Measurements from ENCODE around the gene TRAPPC6A.

TRAPPC6A gene, protein sequence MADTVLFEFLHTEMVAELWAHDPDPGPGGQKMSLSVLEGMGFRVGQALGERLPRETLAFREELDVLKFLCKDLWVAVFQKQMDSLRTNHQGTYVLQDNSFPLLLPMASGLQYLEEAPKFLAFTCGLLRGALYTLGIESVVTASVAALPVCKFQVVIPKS

DNA sequence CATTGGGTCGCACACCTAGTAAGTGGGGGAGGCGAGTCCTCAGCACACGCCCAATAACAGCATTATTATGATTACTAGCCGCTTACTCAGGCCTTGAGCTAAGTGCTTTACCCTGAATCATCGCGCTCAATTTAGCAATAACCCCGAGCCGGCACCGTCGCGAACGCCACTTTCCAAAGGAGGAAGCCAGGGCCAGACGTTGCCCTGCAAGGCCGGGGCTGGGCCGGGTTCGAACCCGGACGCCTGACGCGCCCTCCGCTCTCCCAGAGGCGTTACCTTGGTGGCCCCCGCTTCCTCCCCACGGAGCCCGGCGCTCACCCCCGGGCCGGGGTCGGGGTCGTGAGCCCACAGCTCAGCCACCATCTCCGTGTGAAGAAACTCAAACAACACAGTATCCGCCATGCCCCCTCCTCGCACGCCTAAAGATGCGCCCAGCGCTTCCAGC is at the start of gene TRAPPC6A:
Gene TRAPPC6A, minus strand, starts transcription at position 421 of the 445 bp plus-strand sequence. Its CDS starts 19 bp downstream, at position 402.
- DNase-seq (ENCODE audit: low read depth in 2 of 3, low spot score in 2 of 3): no peak

DNA sequence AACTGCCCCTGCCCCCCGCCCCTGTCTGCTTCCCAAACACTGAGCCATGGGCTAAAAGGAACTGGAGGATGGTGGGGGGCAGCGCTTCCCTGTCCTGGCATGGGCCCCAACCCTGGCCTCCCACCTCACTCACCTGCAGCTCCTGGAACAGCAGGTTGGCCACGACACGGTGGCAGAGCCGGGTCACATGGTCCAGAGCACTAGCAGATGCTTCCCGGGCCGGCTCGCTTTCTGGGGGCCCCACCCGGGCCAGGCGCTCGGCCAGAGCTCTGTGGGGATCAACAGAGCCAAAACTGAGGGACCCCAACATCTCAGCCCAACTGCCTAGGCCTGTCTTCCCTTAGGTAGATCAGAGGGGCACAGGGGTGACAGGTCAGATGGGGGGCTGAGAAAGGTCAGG is 46.6 kb upstream of the TRAPPC6A start:
- no peak for DNase-seq (ENCODE audit: low read depth in 2 of 3, low spot score in 2 of 3)

DNA sequence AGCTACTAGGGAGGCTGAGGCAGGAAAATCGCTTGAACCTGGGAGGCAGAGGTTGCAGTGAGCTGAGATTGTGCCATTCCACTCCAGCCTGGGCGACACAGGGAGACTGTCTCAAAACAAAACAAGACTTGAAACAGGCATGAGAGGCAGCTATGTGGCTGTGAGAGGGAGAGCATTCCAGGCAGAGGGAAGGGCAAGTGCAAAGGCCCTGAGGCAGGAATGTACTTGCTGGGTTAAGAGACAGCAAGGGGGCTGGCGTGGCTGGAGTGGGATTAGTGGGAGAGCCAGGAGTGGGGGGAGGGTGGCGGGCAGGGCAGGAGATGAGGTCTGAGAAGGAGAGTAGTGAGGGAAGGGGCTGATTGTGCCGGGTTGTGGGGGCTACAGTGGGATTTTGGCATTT is 45.8 kb upstream of the TRAPPC6A start:
- no peak for DNase-seq (ENCODE audit: low read depth in 2 of 3, low spot score in 2 of 3)

DNA sequence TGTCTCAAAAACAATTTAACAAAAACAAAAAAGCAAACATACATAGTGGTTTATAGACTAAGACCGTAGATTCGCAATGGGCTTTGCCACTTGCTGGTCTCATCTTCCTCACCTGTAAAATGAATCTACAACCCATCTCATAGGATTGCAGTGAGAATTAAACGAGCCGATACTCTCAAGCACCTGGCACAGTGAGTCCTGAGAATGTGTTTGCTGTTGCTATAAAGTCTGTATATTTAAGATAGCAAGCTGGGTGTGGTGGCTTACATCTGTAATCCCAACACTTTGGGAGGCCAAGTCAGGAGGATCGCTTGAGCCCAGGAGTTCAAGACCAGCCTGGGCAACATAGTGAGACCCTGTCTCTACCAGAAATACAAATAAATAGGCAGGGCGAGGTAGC is 44.7 kb upstream of the TRAPPC6A start:
- DNase-seq (ENCODE audit: low read depth in 2 of 3, low spot score in 2 of 3): no peak

DNA sequence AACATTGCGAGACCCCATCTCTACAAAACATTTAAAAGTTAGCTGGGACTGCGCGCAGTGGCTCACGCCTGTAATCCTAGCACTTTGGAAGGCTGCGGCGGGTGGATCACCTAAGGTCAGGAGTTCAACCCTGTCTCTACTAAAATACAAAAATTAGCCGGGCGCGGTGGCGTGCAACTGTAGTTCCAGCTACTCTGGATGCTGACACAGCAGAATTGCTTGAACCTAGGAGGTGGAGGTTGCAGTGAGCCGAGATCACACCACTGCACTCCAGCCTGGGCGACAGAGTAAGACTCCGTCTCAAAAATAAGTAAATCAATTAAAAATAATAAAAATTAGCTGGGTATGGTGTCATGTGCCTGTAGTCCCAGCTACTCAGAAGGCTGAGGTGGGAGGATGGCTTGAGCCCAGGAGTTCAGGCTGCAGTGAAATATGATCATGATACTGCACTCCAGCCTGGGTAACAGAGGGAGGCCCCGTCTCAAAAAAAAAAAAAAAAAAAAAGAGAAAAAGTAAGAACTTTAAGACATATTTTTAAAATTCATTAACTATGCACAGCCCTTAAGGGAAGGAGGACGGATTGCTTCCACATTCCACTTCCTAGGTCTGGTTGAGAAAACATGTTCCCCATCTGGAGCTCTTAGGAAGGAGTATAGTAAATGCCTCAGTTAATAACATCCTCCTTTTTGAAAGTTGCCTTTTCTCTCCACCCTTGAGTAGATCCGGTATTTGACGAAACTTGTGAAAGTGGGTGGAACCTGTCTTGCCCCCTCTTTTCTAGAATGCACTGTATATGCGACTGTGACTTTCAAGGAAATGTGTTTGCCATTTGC is 41.1 kb upstream of the TRAPPC6A start:
- no peak for DNase-seq (ENCODE audit: low read depth in 2 of 3, low spot score in 2 of 3)

DNA sequence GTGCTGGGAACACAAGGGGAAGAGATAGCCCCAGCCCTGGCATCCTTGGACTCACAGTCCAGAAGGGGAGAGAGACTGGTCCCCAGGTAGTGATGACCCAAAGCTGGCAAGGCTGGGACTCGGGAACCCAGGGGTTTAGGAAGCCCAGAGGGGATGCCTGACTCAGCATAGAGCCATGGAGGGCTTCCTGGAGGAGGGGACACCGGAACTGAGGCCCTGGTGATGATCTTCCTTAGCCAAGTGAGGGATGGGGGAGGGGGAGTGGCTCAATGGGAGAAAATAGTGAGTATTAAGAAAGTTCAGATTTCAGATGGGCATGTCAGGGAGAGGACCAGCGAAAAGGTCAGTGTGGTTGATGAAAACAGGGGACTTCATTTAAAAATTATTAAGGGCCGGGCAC is 40.4 kb upstream of the TRAPPC6A start:
- no peak for DNase-seq (ENCODE audit: low read depth in 2 of 3, low spot score in 2 of 3)

DNA sequence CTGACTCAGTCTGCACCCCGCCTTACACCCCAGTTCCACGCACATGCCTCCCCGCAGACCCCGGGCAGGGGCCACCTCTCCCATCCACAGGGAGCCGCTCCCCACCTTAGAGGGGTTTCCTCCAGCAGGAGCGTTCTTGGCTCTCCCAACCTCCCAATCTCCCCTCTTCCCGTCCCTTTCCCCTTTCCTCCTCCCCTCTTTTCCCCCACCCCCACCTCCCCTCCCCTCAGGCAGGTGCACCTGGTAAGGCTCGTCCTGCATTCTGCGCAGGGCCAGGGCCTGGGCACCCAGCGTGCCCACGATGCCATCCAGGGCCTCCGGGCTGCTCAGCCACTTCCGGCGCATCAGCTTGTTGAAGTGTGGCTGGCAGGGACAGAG is 39.9 kb upstream of the TRAPPC6A start:
- no peak for DNase-seq (ENCODE audit: low read depth in 2 of 3, low spot score in 2 of 3)

DNA sequence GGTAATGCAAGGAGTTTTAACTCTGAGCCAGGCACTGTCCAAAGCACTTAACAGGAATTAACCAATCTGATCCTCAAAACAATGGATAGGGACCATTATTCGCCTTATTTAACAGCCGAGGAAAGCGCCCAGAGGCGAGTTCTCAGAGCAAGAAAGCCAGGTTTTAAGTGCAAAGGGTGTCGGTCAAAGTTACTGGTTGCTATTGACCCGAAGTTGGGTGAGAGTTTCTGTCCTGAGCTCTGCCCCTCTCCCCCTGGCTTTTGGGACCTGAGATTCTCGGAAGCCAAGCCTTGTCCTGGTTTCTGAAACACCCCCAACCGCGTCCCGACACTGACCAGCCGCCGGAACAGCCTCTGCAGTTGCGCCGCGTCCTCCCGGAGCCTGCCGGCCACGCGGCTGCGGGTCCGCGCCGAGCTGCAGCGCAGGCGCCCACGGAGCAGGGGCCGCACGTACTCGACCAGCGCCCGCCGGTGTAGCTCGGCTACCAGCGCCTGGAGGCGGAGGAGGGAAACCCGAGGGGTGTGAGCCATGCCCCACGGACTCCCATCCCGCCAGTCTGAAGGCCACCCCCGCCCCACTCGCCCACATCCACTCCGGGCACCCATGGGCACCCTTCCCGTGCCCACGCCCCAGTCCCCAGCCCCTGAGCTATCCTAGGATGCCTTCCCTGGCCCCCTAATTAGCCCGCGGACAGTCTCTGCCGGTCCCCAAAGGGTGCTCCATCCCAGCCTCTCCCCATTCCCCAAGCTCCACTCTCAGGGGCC is 39.3 kb upstream of the TRAPPC6A start:
- no peak for DNase-seq (ENCODE audit: low read depth in 2 of 3, low spot score in 2 of 3)

DNA sequence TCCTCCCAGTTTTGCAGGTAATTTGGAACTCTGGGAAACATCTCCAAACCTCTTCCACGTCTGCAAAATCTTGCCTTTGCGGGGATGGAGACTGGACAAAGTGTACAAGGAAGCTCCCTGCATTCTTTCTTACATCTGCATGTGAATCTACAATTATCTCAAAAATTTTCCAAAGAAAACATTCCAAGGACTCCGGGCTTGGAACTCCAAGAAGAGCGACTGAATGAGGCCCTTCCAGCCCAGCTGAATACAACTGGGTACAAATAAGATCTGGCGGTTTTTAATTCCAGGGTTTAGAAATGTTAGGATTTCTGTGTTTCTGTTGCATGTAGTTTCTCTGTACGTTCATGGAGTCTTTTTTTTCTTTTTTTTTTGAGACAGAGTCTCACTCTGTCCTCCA is 38.6 kb upstream of the TRAPPC6A start:
- DNase-seq (ENCODE audit: low read depth in 2 of 3, low spot score in 2 of 3): no peak

DNA sequence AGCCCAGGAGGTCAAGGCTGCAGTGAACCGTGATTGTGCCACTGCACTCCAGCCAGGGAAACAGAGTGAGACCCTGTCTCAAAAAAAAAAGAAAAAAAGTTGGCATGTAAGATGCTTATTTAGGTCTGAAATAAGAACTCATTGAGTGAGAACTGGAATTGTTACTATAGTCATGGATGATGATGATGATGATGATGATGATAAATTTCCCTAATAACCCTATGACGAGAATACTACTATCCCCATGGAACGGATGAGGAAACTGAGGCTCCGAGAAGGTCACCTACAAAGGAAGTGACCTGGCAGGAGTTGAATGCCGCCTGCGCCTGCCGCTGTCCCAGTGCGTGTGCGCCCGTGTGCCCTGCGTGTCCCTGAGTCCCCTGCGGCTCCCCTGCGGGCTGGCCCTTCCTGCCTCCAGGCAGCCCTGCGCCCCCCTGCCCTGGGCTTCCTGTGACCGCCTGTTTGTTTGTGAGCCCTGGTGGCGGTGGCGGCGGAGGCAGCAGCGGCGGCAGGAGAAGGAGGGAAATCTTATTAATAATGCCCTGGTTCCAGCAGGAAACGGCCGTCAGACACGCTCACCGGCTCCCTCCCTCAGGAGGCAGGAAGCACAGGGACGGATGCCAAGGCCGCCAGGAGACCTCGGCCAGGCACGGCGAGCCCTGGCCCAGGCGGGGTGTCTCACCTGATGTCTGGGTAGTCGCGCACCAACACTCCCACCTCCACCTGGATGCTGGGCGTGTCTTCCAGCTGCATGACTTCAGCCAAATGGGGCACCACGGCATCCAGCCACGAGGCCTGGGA is 37.6 kb upstream of the TRAPPC6A start:
- DNase-seq (ENCODE audit: low read depth in 2 of 3, low spot score in 2 of 3): no peak

DNA sequence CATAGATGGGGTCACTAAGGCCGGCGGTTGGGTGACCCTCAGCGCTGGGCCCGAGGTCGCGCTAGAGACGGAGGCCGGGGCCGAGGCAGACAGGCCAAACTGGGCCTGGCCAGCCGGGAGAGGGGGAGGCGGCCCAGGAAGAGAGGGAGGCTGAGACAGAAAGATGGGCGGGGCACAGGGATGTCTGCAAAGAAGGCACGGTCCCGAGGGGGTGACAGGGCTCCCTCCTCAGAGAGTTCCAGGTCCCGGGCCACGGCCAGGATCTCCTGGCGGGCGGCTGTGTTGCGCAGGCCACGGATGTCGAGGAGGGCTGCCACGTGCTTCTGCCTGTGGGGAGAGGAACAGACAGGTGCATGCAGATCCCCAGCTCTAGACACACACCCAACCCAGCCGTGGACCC is 35.0 kb upstream of the TRAPPC6A start:
- no peak for DNase-seq (ENCODE audit: low read depth in 2 of 3, low spot score in 2 of 3)

DNA sequence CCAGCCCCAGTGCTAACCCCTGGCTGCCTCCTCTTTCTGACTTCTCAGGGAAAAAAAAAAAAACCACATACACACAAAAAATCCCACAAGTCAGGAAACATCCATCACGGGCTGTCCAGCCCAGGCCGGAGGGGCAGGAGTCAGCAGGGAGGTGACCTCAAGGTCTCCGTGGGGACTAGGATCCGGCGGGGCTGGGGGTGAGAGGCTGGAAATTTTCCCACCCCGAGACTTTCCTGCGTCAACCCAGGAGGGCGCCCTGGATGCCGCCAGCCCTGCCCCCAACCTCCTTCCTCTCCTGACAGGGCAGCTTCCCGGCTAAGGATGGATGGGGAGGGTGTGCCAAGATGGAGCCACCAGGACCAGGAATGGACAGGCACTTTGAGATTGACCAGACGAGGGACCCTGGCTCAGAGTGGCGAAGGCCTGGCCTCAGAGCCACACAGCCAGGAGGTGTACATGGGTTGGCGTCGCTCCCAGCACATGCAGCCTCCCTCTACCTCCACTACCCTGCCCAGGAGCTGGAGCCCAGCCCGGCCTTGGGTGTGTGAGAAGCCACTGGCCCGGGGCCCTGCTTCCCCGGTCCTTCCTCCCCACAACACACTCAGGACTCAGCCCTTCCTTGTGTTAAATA is 33.8 kb upstream of the TRAPPC6A start:
- DNase-seq (ENCODE audit: low read depth in 2 of 3, low spot score in 2 of 3): no peak

DNA sequence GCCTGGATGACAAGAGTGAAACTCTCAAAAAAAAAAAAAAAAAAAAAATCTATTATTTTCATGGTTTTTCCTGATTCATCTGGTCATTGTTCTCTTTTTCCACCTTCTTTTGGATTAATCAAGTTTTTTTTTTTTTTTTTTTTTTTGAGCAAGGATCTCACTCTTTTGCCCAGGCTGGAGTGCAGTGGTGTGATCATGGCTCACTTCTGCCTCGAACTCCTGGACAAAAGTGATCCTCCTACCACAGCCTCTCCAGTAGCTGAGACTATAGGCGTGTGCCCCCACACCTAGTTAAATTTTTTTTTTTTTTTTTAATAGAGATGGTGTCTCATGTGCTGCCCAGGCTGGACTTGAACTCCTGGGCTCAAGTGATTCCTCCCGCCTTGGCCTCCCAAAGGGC is 28.3 kb upstream of the TRAPPC6A start:
- no peak for DNase-seq (ENCODE audit: low read depth in 2 of 3, low spot score in 2 of 3)

DNA sequence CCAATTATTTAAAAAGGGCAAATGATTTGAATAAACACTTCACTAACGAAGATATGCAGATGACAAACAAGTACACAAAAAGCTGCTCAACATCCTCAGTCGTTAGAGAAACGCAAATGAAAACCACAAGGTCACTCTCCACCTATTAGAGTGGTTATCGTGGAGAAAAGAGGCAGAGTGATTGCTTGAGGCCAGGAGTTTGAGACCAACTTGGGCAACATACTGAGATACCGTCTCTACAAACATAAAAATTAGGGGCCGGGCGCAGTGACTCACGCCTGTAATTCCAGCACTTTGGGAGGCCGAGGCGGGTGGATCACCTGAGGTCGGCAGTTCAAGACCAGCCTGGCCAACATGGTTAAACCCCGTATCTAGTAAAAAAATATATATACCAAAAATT is 27.8 kb upstream of the TRAPPC6A start:
- DNase-seq (ENCODE audit: low read depth in 2 of 3, low spot score in 2 of 3): no peak

DNA sequence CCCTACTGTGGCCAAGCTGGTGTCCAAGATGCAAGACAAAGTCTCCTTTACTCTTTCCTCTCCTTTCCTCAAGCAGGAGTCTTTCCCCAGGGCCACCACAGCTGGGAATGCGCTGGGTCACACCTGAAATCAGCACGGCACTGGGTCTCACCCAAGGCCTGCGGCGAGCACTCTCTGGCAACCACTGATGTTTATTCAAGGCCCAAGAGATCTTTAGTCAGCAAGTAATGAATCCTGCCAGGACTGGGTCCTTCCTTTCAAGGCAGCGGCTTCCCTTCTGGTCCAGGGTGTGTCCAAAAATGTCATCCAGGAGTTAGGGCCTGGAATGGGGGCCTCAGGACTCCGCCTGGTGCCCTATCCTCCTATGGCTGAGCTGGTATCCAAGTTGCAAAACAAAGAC is 24.6 kb upstream of the TRAPPC6A start:
- DNase-seq (ENCODE audit: low read depth in 2 of 3, low spot score in 2 of 3): no peak

DNA sequence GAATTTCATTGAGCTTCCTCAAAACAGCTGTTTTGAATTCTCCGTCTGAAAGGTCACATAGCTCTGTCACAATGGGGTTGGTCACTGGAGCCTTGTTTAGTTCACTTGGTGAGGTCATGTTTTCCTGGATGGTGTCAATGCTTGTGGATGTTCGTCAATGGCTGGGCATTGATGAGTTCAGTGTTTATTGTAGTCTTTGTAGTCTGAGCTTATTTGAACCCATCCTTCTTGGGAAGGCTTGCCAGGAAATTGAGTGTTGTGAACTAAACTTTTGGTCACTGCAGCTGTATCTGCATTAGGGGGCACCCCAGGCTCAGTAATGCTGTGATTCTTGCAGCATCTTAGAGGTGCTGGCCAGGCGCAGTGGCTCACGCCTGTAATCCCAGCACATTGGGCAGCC is 22.5 kb upstream of the TRAPPC6A start:
- no peak for DNase-seq (ENCODE audit: low read depth in 2 of 3, low spot score in 2 of 3)

DNA sequence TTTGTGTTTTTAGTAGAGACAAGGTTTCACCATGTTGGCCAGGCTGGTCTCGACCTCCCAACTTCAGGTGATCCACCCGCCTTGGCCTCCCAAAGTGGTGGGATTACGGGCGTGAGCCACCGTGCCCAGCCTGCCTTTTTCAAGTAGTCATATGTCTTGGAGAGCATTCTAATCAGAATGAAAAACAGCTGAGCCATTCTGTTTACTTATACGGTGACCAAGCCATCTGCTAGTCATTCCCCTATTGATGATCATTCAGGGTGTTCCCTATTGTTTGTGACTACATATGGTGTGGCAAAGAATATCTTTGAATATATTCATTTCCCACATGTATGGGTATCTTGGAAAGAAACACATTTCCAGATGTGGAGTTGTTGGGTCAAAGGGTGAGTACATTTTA is 17.7 kb upstream of the TRAPPC6A start:
- no peak for DNase-seq (ENCODE audit: low read depth in 2 of 3, low spot score in 2 of 3)

DNA sequence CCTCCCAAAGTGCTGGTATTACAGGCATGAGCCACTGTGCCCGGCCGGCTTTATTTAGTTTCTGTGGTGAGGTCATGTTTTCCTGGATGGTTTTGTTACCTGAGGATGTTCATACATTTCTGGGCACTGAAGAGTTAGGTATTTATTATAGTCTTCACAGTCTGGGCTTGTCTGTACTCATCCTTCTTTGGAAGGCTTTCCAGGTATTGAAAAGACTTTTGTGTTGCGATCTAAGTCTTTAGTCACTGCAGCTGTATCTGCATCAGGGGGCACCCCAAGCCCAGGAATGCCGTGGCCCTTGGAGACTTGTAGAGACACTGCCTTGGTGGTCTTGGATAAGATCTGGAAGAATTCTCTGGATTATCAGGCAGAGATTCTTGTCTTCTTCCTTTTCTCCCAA is 13.3 kb upstream of the TRAPPC6A start:
- DNase-seq (ENCODE audit: low read depth in 2 of 3, low spot score in 2 of 3): no peak

DNA sequence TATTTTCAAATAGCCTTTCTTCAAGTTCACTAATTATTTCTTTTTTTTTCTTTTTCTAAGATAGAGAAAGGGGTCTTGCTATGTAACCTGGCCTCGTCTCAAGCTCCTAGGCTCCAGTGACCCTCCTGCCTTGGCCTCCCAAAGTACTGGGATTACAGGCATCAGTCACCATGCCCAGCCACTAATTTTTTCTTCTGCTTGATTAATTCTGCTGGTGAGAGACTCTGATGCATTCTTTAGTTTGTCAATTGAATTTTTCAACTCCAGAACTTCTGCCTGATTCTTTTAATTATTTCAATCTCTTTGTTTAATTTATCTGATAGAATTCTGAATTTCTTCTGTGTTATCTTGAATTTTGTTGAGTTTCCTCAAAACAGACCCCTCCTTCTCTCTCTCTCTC is 11.9 kb upstream of the TRAPPC6A start:
- no peak for DNase-seq (ENCODE audit: low read depth in 2 of 3, low spot score in 2 of 3)

DNA sequence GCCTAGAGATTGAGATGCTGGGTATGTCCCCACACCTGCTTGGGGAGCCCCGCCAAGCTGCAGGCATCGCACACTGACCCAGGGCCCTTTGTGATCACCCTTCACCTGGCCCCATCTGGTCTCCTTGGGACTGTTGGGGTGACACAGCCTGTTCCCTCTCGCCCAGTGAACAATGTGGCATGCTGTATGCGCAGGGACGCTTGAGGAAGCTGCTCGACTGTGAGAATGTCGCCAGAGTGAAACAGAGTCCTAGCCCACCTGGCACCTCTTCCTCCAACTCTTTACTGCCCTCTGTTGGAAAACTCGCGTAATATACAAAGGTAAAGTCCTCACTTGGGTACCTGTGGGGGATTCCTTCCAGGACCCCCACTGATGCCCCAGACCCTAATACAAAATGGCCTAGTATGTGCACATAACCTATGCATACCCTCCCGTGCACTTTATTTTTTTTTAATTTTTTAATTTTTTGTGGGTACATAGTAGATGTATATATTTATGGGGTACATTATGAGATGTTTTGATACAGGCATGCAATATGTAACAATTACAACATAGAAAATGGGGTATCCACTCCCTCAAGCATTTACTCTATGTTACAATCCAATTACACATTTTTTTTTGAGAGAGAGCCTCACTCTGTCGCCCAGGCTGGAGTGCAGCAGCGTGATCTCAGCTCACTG is 9.5 kb upstream of the TRAPPC6A start:
- DNase-seq (ENCODE audit: low read depth in 2 of 3, low spot score in 2 of 3): no peak
